H1 (cell line): ENCODE measurements around the gene CHRM3. TPM values are rescaled to one million over a fixed set of nuclear protein-coding genes. Genes with fewer than 3 reads are reported as not detected.

Experiments used
- CTCF ChIA-PET: fragments of 300-600 bp; sonication (Branson Sonifier 250); formaldehyde crosslinking; loops from one replicate; lab custom pipeline; 2021; ENCODE audit not compliant: partially characterized antibody; lab: Charles Lee
- POLR2A ChIA-PET: fragments of 300-600 bp; sonication (Branson Sonifier 250); formaldehyde crosslinking; loops from one replicate; lab custom pipeline; 2021; ENCODE audit warnings: inconsistent platforms; ENCODE audit not compliant: partially characterized antibody; lab: Charles Lee
- DNase-seq, 2 experiments: peaks; one replicate each; pipeline versions ENCODE4 v3.0.0 to v3.0.0-alpha.2; 2010 to 2022; ENCODE audit warnings: low spot score in 2 of 2, low read depth in 1 of 2, mixed read lengths in 1 of 2
- FAIRE-seq: peaks from 2 replicates; lab custom pipeline; 2011; peaks lifted over from hg19 to GRCh38; lab: Jason Lieb, UNC
- H2AFZ ChIP-seq: 2 replicates; pipeline ENCODE4 v1.8.1; 2012; ENCODE audit warnings: low read length, inconsistent platforms
- H2AK5ac ChIP-seq: 2 replicates; pipeline ENCODE4 v1.6.1; 2013; ENCODE audit warnings: low read depth, low read length
- H2BK120ac ChIP-seq: replicated peaks from 2 replicates; pipeline ENCODE3; 2013; ENCODE audit warnings: low read depth, low read length, inconsistent platforms
- H2BK12ac ChIP-seq: 2 replicates; pipeline ENCODE4 v1.6.1; 2013; ENCODE audit warnings: low read depth, low read length
- H2BK15ac ChIP-seq: 2 replicates; pipeline ENCODE4 v1.6.1; 2013; ENCODE audit warnings: low read length
- H2BK20ac ChIP-seq: 2 replicates; pipeline ENCODE4 v1.6.1; 2013; ENCODE audit warnings: low read length
- H2BK5ac ChIP-seq: 2 replicates; pipeline ENCODE4 v1.6.1; 2013; ENCODE audit warnings: low read depth, low read length
- H3K14ac ChIP-seq: 2 replicates; pipeline ENCODE4 v1.6.1; 2013; ENCODE audit warnings: inconsistent platforms; ENCODE audit not compliant: insufficient read length
- H3K18ac ChIP-seq: 2 replicates; pipeline ENCODE4 v1.6.1; 2013; ENCODE audit warnings: low read length; ENCODE audit errors: extremely low read depth
- H3K23ac ChIP-seq: 2 replicates; pipeline ENCODE4 v1.6.1; 2013; ENCODE audit warnings: inconsistent platforms; ENCODE audit not compliant: insufficient read length
- H3K23me2 ChIP-seq: 2 replicates; pipeline ENCODE4 v1.6.1; 2013; ENCODE audit warnings: low read depth, low read length
- H3K27ac ChIP-seq: 2 replicates; pipeline ENCODE4 v1.6.1; 2011; ENCODE audit warnings: low read depth, low read length, inconsistent platforms
- H3K27me3 ChIP-seq, 4 experiments: replicated peaks in 1 of 4; 1 replicate in 1 of 4; 2 replicates in 3 of 4; pipeline versions ENCODE4 v1.6.1 to v1.8.1; 2011 to 2013; ENCODE audit warnings: low read length in 3 of 4, mild to moderate bottlenecking in 3 of 4, inconsistent platforms in 2 of 4, mixed read lengths in 2 of 4, moderate library complexity in 1 of 4; ENCODE audit not compliant: control insufficient read depth in 3 of 4, insufficient read depth in 3 of 4; ENCODE audit errors: extremely low read depth in 1 of 4
- H3K36me3 ChIP-seq, 4 experiments: 2 replicates each; pipeline versions ENCODE4 v1.6.1 to v1.8.1; 2011 to 2013; ENCODE audit warnings: mild to moderate bottlenecking in 4 of 4, low read length in 3 of 4, moderate library complexity in 2 of 4, control low read depth in 1 of 4, inconsistent platforms in 1 of 4; ENCODE audit not compliant: insufficient read depth in 4 of 4, control insufficient read depth in 2 of 4
- H3K4ac ChIP-seq: replicated peaks from 2 replicates; pipeline ENCODE3; 2013; ENCODE audit warnings: low read length, low read depth, mixed read lengths, inconsistent platforms; ENCODE audit not compliant: insufficient read length
- H3K4me1 ChIP-seq, 4 experiments: replicated peaks in 1 of 4; 1 replicate in 1 of 4; 2 replicates in 3 of 4; pipeline versions ENCODE4 v1.6.1 to v1.8.1; 2011 to 2013; ENCODE audit warnings: low read length in 3 of 4, inconsistent platforms in 2 of 4, mixed read lengths in 1 of 4; ENCODE audit not compliant: insufficient read depth in 4 of 4, control insufficient read depth in 3 of 4
- H3K4me2 ChIP-seq, 2 experiments: 2 replicates each; pipeline versions ENCODE4 v1.6.1 to v1.8.1; 2011 to 2013; ENCODE audit warnings: low read depth in 2 of 2, low read length in 2 of 2, control low read depth in 1 of 2, inconsistent platforms in 1 of 2, mild to moderate bottlenecking in 1 of 2; ENCODE audit not compliant: insufficient read depth in 1 of 2
- H3K4me3 ChIP-seq, 4 experiments: fragments of 200-600, 300-600 bp in 1 of 4; sonication (generic), shearing (Covaris generic), sonication (Bioruptor Twin) in 1 of 4; 2 replicates each; pipeline versions ENCODE4 v1.5.1 to v1.8.1; 2011 to 2016; ENCODE audit warnings: low read length in 4 of 4, low read depth in 3 of 4, control low read depth in 2 of 4, inconsistent platforms in 2 of 4, mild to moderate bottlenecking in 2 of 4, mixed read lengths in 1 of 4, moderate library complexity in 1 of 4; ENCODE audit not compliant: insufficient read depth in 2 of 4; ENCODE audit errors: extremely low read depth in 1 of 4
- H3K56ac ChIP-seq: replicated peaks from 2 replicates; pipeline ENCODE3; 2013; ENCODE audit warnings: low read depth, mild to moderate bottlenecking, mixed read lengths, low read length, inconsistent platforms; ENCODE audit not compliant: insufficient read length
- H3K79me1 ChIP-seq: 2 replicates; pipeline ENCODE4 v1.6.1; 2013; ENCODE audit warnings: low read depth, low read length, control low read depth
- H3K79me2 ChIP-seq, 2 experiments: 2 replicates each; pipeline versions ENCODE4 v1.6.1 to v1.8.1; 2012 to 2013; ENCODE audit warnings: low read length in 2 of 2, mild to moderate bottlenecking in 2 of 2, inconsistent platforms in 1 of 2; ENCODE audit not compliant: insufficient read depth in 2 of 2, control insufficient read depth in 1 of 2
- H3K9ac ChIP-seq, 4 experiments: replicated peaks in 1 of 4; 1 replicate in 1 of 4; 2 replicates in 3 of 4; pipeline versions ENCODE4 v1.6.1 to v1.8.1; 2011 to 2013; ENCODE audit warnings: low read depth in 3 of 4, low read length in 3 of 4, control low read depth in 2 of 4, mild to moderate bottlenecking in 2 of 4, moderate library complexity in 2 of 4, inconsistent platforms in 1 of 4; ENCODE audit errors: extremely low read depth in 1 of 4
- H3K9me3 ChIP-seq, 2 experiments: 2 replicates each; pipeline versions ENCODE4 v1.6.1 to v1.8.1; 2012 to 2013; ENCODE audit warnings: mild to moderate bottlenecking in 2 of 2, moderate library complexity in 2 of 2, control low read depth in 1 of 2, inconsistent platforms in 1 of 2, low read depth in 1 of 2, low read length in 1 of 2, mixed read lengths in 1 of 2; ENCODE audit not compliant: insufficient read depth in 2 of 2
- H4K20me1 ChIP-seq, 2 experiments: replicated peaks in 1 of 2; 2 replicates each; pipeline versions ENCODE3 to v1.8.1; 2011 to 2013; ENCODE audit warnings: inconsistent platforms in 2 of 2, low read length in 2 of 2, mild to moderate bottlenecking in 1 of 2; ENCODE audit not compliant: insufficient read depth in 2 of 2, control insufficient read depth in 1 of 2
- H4K5ac ChIP-seq: 2 replicates; pipeline ENCODE4 v1.6.1; 2013; ENCODE audit warnings: low read length, low read depth, mixed read lengths, inconsistent platforms; ENCODE audit not compliant: insufficient read length
- H4K8ac ChIP-seq: 2 replicates; pipeline ENCODE4 v1.8.0; 2013; ENCODE audit warnings: mild to moderate bottlenecking, moderate library complexity, low read length, inconsistent platforms; ENCODE audit not compliant: insufficient read depth; ENCODE audit errors: extremely low read depth
- H4K91ac ChIP-seq: replicated peaks from 2 replicates; pipeline ENCODE3; 2013; ENCODE audit warnings: low read length, mixed read lengths, inconsistent platforms; ENCODE audit not compliant: insufficient read length
- BACH1 ChIP-seq: IDR thresholded peaks from 2 replicates; pipeline ENCODE4 v1.6.1; 2012; ENCODE audit warnings: low read length, improper control_type of control experiment
- CHD2 ChIP-seq: IDR thresholded peaks from 2 replicates; pipeline ENCODE4 v1.6.1; 2012; ENCODE audit warnings: low read length, improper control_type of control experiment
- FOSL1 ChIP-seq: IDR thresholded peaks from 2 replicates; pipeline ENCODE4 v1.6.1; 2011; ENCODE audit warnings: mild to moderate bottlenecking, low read depth, low read length, moderate library complexity; ENCODE audit not compliant: insufficient read depth
- GTF2F1 ChIP-seq: IDR thresholded peaks from 2 replicates; pipeline ENCODE4 v1.6.1; 2012; ENCODE audit warnings: low read depth, low read length, improper control_type of control experiment, borderline replicate concordance
- KDM1A ChIP-seq: fragments of 200-600, 300-600 bp; sonication (generic); IDR thresholded peaks from 2 replicates; pipeline ENCODE4 v1.7.1; 2016; ENCODE audit warnings: mild to moderate bottlenecking, low read length, borderline replicate concordance
- KDM4A ChIP-seq: IDR thresholded peaks from one replicate; pipeline ENCODE4 v1.7.1; 2012; ENCODE audit warnings: low read depth, mild to moderate bottlenecking, moderate library complexity, low read length, inconsistent platforms; ENCODE audit not compliant: severe bottlenecking
- SAP30 ChIP-seq: fragments of 300-600 bp; sonication (generic); IDR thresholded peaks from 2 replicates; pipeline ENCODE4 v1.7.1; 2012; ENCODE audit warnings: low read length, moderate library complexity, mild to moderate bottlenecking, inconsistent platforms; ENCODE audit not compliant: insufficient read depth, insufficient replicate concordance
- SUZ12 ChIP-seq: fragments of 200-600 bp; sonication (generic); IDR thresholded peaks from 2 replicates; pipeline ENCODE4 v1.6.1; 2012; ENCODE audit warnings: mild to moderate bottlenecking, inconsistent platforms, low read length, moderate library complexity, mixed read lengths
- TEAD4 ChIP-seq: IDR thresholded peaks from 2 replicates; pipeline ENCODE4 v1.6.1; 2012; ENCODE audit warnings: low read depth, low read length, inconsistent platforms, mixed read lengths
- WGBS, 2 experiments: shearing (Covaris generic) in 1 of 2; methylation state at CpG; one replicate each; pipeline versions ENCODE4 v1.1.6 to v1.1.7; 2013 to 2015; ENCODE audit warnings: low lambda C conversion rate in 2 of 2, mixed read lengths in 2 of 2, inconsistent platforms in 1 of 2, low coverage in 1 of 2, missing lambda C conversion rate in 1 of 2; ENCODE audit not compliant: insufficient replicate concordance in 2 of 2, insufficient coverage in 1 of 2, insufficient read length in 1 of 2; ENCODE audit errors: extremely low coverage in 1 of 2, missing lambda C conversion rate in 1 of 2; 5-methylcytosine and 5-hydroxymethylcytosine counted together
- polyA plus RNA-seq, 7 experiments: library from polyadenylated mRNA; depleted of rRNA in 3 of 7; stranded (reverse) in 5 of 7; unstranded in 2 of 7; fragments of >200 nt in 5 of 7; fragments of 200-250 nt in 2 of 7; gene quantifications; 1 replicate in 5 of 7; 2 replicates in 1 of 7; 4 replicates in 1 of 7; pipeline versions ENCODE4 v1.2.1 to v1.2.3, GENCODE V29; 2011 to 2013; ENCODE audit warnings: missing spikeins in 2 of 7, mixed read lengths in 2 of 7
- total RNA-seq: library from RNA; stranded (reverse); fragmentation: NEBNext Ultra II Directional; extraction: Animal tissue kit (Norgen Biotek cat#: 25700); gene quantifications from 2 replicates; pipeline ENCODE4 v1.2.1, GENCODE V29; 2021
- TF ChIP-seq, protein P1 (sequence below): IDR thresholded peaks from 2 replicates; pipeline ENCODE4 v1.6.1; 2012; ENCODE audit warnings: inconsistent platforms

Gene CHRM3
- total and polyA plus RNA-seq, 2 of the 8 experiments (the other 6 are each of a cell fraction or from before 2014, with no cell fraction given) = 3.3 to 5.0 TPM

DNA sequence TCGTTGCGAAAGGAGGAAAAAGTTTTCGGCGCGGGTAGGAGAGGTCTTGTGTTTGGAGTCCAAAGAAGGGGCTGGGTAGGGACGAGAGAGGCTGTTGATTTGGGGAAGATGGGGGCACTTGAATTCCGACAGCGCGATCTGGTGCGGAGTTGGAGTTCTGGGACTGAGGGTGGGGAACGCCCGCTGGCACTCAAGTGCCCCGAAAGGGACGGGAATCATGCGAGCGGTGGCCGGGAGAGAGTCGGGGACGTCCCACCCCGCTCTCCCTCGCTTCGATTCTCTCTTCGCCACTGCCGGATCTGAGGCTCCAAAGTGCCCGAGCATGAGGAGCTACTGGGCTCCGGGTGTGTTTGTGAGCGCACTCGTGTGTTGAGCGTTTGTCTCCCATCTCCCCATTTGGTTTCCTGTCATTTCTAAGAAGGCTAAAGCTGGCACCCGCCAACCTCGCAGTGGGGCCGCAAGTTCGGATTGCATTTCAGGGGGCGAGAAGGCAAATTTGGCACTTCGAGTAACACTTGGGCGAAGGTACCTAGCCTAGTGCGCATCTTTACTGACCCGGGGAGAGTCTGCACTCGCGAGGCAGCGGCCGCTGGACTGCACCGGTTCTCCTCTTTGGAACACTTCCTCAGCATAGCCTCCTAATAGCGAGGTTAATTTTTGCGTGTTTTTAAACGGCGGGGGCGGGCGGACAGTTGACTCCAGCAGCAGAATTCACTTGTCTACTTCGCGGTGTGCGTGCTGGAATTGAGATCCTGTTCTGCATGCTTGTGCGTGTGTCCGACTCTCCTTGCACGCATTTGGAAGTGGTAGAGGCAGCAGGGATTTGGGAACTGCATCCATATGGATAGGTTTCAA lies 1.2 kb downstream of the CHRM3 start:
- H3K18ac ChIP-seq = peak overlapping the region; percentile 84
- no peak overlapping the region for H3K23ac ChIP-seq
- peaks cover 6 to 31% (median 23%) of the 10 kb centered on the region in 4 experiments for H3K27me3 ChIP-seq
- peak overlapping the region; percentile 97 to 99 for H3K4me2 ChIP-seq
- no peak overlapping the region for H2AK5ac ChIP-seq
- no peaks in the 10 kb centered on the region for H3K79me1 ChIP-seq
- H4K91ac ChIP-seq = no peak overlapping the region
- H2BK20ac ChIP-seq = no peak overlapping the region
- no peak overlapping the region; the same call in 1 of the 2 replicates for H2BK5ac ChIP-seq
- H3K4me3 ChIP-seq = peak overlapping the region; percentile 44 to 83 (median 64)
- CTCF ChIA-PET = interaction anchor here (0.9 kb wide), 1 partner anchor 431 kb away, joined by 3 read pairs; no protein-coding TSS in a partner anchor
- no peak overlapping the region for H2BK120ac ChIP-seq
- WGBS, 2 experiments = 3% methylated on average over 55 of the region's 55 CpGs; no CpG with 5 or more reads in 1 of the 2 experiments
- H3K79me2 ChIP-seq = no peaks in the 10 kb centered on the region
- no peak overlapping the region for H3K27ac ChIP-seq
- peak overlapping the region; percentile 81 for H2AFZ ChIP-seq
- no peak overlapping the region for H2BK15ac ChIP-seq
- H4K8ac ChIP-seq = peak overlapping the region; percentile 74; the same call in 1 of the 2 replicates
- no peaks in the 10 kb centered on the region for H3K36me3 ChIP-seq
- no peak overlapping the region for H3K14ac ChIP-seq
- no peak overlapping the region for H4K5ac ChIP-seq
- peaks cover 0 to 4% (median 1%) of the 10 kb centered on the region in 4 experiments; a peak in 3 of 7 replicates for H3K4me1 ChIP-seq
- no peak for FAIRE-seq
- peaks cover 1 to 2% of the 10 kb centered on the region in 2 experiments for H4K20me1 ChIP-seq
- peak overlapping the region in 3 of 4 experiments; percentile 36 to 65 (median 57); a peak in 3 of 7 replicates for H3K9ac ChIP-seq
- peaks cover 20% of the 10 kb centered on the region; the same call in 1 of the 2 replicates for H3K23me2 ChIP-seq
- no peak overlapping the region for H3K4ac ChIP-seq
- no peak overlapping the region for H3K56ac ChIP-seq
- POLR2A ChIA-PET = interaction anchor here (0.6 kb wide), 2 partner anchors 177 to 1820 kb away, joined by 4 read pairs; no protein-coding TSS in a partner anchor
- H3K9me3 ChIP-seq = no peaks in the 10 kb centered on the region
- H2BK12ac ChIP-seq = 0 out of 2 replicates have a peak overlapping the region, but pooled peaks have one; percentile 40
- DNase-seq = peak in 1 of 2 experiments; percentile 67
- no peak for TF ChIP-seq GTF2F1
- no peak for TF ChIP-seq FOSL1
- TF ChIP-seq SAP30 = no peak
- TF ChIP-seq TEAD4 = no peak
- TF ChIP-seq KDM1A = no peak
- TF ChIP-seq BACH1 = no peak
- TF ChIP-seq KDM4A = peak; percentile 92
- peak; percentile 81 for TF ChIP-seq SUZ12
- TF ChIP-seq CHD2 = no peak
- TF ChIP-seq, protein P1, sequence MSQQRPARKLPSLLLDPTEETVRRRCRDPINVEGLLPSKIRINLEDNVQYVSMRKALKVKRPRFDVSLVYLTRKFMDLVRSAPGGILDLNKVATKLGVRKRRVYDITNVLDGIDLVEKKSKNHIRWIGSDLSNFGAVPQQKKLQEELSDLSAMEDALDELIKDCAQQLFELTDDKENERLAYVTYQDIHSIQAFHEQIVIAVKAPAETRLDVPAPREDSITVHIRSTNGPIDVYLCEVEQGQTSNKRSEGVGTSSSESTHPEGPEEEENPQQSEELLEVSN = peak; percentile 80
